ENCODE data around the gene PPIH. TPM values are rescaled to one million over a fixed set of nuclear protein-coding genes. Genes with fewer than 3 reads are reported as not detected.

PPIH gene
- total RNA-seq, 1 donor from 2014 or later = 39.2 TPM

Other genes starting within 250 kb of the PPIH start
- 0.28 and 0.40 TPM in 2 replicates for gene ZMYND12, start 202.4 kb upstream of the PPIH start, total RNA-seq
- 22.0 and 28.3 TPM in 2 replicates for gene PPCS, start 201.9 kb upstream of the PPIH start, total RNA-seq
- 0.53 and 0.60 TPM in 2 replicates for gene CCDC30, start 195.1 kb upstream of the PPIH start, total RNA-seq
- gene YBX1, start 24.0 kb downstream of the PPIH start, total RNA-seq = 971 and 997 TPM in 2 replicates
- gene CLDN19, start 81.8 kb downstream of the PPIH start, total RNA-seq = not detected in 2 replicates
- gene P3H1, start 108.6 kb downstream of the PPIH start, total RNA-seq = 98.8 and 114 TPM in 2 replicates
- 2.6 and 4.9 TPM in 2 replicates for gene C1orf50, start 108.8 kb downstream of the PPIH start, total RNA-seq
- gene TMEM269, start 126.6 kb downstream of the PPIH start, total RNA-seq = not detected in 2 replicates
- gene ERMAP, start 158.7 kb downstream of the PPIH start, total RNA-seq = 5.4 and 6.1 TPM in 2 replicates
- gene SVBP, start 159.0 kb downstream of the PPIH start, total RNA-seq = 11.3 and 14.0 TPM in 2 replicates
- gene ZNF691, start 188.2 kb downstream of the PPIH start, total RNA-seq = 6.4 and 10.1 TPM in 2 replicates